HL-60 (cell line): ENCODE data around the gene SMG7.
A peak's percentile ranks its signal among the peaks of the same experiment; 100 is the strongest.

Experiments used
- DNase-seq, 2 experiments: peaks; one replicate each; pipeline ENCODE4 v3.0.0-alpha.2; 2010 to 2020; ENCODE audit warnings: low read depth in 1 of 2, low spot score in 1 of 2
- H3K27ac ChIP-seq: fragments of 250-450 bp; sonication (Bioruptor Pico); replicated peaks from 2 replicates; pipeline ENCODE4 v1.5.1; 2020; ENCODE audit warnings: mild to moderate bottlenecking, moderate library complexity
- H3K27me3 ChIP-seq: fragments of 250-450 bp; sonication (Bioruptor Pico); 2 replicates; pipeline ENCODE4 v1.5.1; 2021; ENCODE audit warnings: mild to moderate bottlenecking, moderate library complexity; ENCODE audit not compliant: insufficient read depth, poor library complexity, severe bottlenecking
- H3K4me3 ChIP-seq: replicated peaks from 2 replicates; pipeline ENCODE4 v1.5.1; 2011; ENCODE audit warnings: mild to moderate bottlenecking, control low read depth, low read length; ENCODE audit not compliant: insufficient read depth
- CTCF ChIP-seq: IDR thresholded peaks from one replicate; pipeline ENCODE4 v1.5.1; 2011; ENCODE audit warnings: low read length, control low read depth, inconsistent platforms; ENCODE audit not compliant: insufficient read depth
- GABPA ChIP-seq: IDR thresholded peaks from 2 replicates; pipeline ENCODE4 v1.6.1; 2012; ENCODE audit warnings: low read depth
- POLR2AphosphoS5 ChIP-seq: IDR thresholded peaks from 2 replicates; pipeline ENCODE4 v1.6.1; 2012; ENCODE audit warnings: low read depth
- REST ChIP-seq: IDR thresholded peaks from 2 replicates; pipeline ENCODE4 v1.6.1; 2012; ENCODE audit warnings: low read depth; ENCODE audit not compliant: insufficient replicate concordance
- SPI1 ChIP-seq: IDR thresholded peaks from 2 replicates; pipeline ENCODE4 v1.6.1; 2012; ENCODE audit warnings: low read depth, mild to moderate bottlenecking, borderline replicate concordance

SMG7 gene

GRCh38 chr1:183575606-183576005 lies 103.3 kb downstream of the SMG7 start:
- H3K27ac ChIP-seq = no peak overlapping the region
- DNase-seq = no peak
- H3K4me3 ChIP-seq = no peak overlapping the region
- H3K27me3 ChIP-seq = no peaks in the 10 kb centered on the region
- TF ChIP-seq REST = no peak
- no peak for TF ChIP-seq SPI1
- TF ChIP-seq POLR2AphosphoS5 = no peak
- TF ChIP-seq GABPA = no peak
- no peak for TF ChIP-seq CTCF

- Histone ChIP-seq H3K27ac (no peak overlapping the region), H3K27me3 (no peaks in the 10 kb centered on the region), H3K4me3 (no peak overlapping the region)
- DNase-seq = no peak
- TF ChIP-seq CTCF = no peak
- no peak for TF ChIP-seq SPI1
Observed at GRCh38 chr1:183576537-183576936, 104.2 kb downstream of the SMG7 start.

GRCh38 chr1:183577897-183578465 lies 105.7 kb downstream of the SMG7 start:
- Histone ChIP-seq H3K27ac (peak overlapping the region; percentile 27; the same call in 1 of the 2 replicates), H3K27me3 (no peaks in the 10 kb centered on the region), H3K4me3 (no peak overlapping the region)
- DNase-seq = peak in 1 of 2 experiments; percentile 76
- TF ChIP-seq POLR2AphosphoS5 (no peak), SPI1 (no peak), CTCF (no peak), REST (no peak), GABPA (no peak)

- no peak overlapping the region for H3K4me3 ChIP-seq
- DNase-seq = no peak
- no peaks in the 10 kb centered on the region for H3K27me3 ChIP-seq
- peak overlapping the region; percentile 27 for H3K27ac ChIP-seq
- TF ChIP-seq CTCF (no peak), SPI1 (no peak), POLR2AphosphoS5 (no peak), GABPA (no peak), REST (no peak)
Observed at GRCh38 chr1:183578856-183579255, 106.6 kb downstream of the SMG7 start.
